ENCODE results near the gene WTAP. TPM values are rescaled to one million over a fixed set of nuclear protein-coding genes. Genes with fewer than 3 reads are reported as not detected.
A peak's percentile ranks its signal among the peaks of the same experiment; 100 is the strongest.

Gene WTAP
- total and polyA plus RNA-seq, 2 of the 4 experiments (the other 2 are of a cell fraction), result 30.2 to 92.3 TPM

DNA sequence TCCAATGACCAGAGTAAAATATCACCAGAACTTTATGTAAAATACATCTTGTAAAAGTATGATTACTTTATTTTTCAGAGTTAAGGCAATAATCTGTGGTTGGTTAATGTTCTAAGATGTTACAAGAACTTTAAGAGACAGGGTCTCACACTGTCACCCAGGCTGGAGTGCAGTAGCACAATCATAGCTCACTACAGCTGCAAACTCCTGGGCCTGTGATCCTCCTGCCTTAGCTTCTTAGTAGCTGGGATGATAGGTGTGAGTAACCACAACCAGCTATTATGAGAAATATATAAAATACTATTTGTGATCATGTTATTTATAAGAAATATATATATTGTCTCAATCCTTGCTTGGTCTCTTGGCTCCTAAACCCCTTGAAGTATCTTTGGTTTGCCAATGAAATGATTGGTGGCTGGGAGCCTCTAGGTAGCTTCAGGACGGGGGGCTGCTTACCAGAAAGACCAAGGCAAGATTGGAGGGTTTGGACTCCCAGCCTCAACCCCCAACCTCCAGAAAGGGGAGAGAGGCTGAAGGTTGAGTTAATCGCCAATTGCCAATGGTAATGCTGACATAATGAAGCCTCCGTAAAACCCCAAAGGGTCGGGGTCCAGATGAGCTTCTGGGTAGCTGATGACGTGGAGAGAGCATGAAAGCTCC is 49.7 kb upstream of the WTAP start:
- BruUV-seq (replicated peaks), result no TSS peak
- dilution Hi-C loops (cut with HindIII; ENCODE audit: low sequenced_read_pairs, unreplicated experiment) (no loop called here), in situ Hi-C loops (cut with MboI; ENCODE audit: low sequenced_read_pairs) (loop anchor here (25.0 kb wide), 1 partner anchor 285 kb away; the partner anchor contains the start of gene IGF2R), intact Hi-C loops (cut with micrococcal nuclease) (no loop called here)
- DNase-seq, result no peak
- peaks cover 8% of the 10 kb centered on the region for H3K9me1 ChIP-seq (ENCODE audit: insufficient read depth, low read length)
- no peak overlapping the region for H2AFZ ChIP-seq (replicated peaks; ENCODE audit: low read length, poor library complexity)
- H3K4me2 ChIP-seq (ENCODE audit: low read depth, low read length), result no peak overlapping the region
- no peaks in the 10 kb centered on the region for H4K20me1 ChIP-seq (ENCODE audit: insufficient read depth, low read length)
- no peak overlapping the region for H2BK5ac ChIP-seq (ENCODE audit: low read depth, low read length, poor library complexity, severe bottlenecking)
- CTCF ChIA-PET, result no interaction called here
- H3K27me3 ChIP-seq (ENCODE audit: control insufficient read depth, insufficient read depth, low read length), result no peaks in the 10 kb centered on the region
- H4K5ac ChIP-seq (ENCODE audit: low read depth, low read length), result no peak overlapping the region
- H4K8ac ChIP-seq (ENCODE audit: low read depth in 2 of 2, low read length in 2 of 2), result no peak overlapping the region; a peak in 2 of 4 replicates
- no peak overlapping the region; the same call in 1 of the 2 replicates for H3K23ac ChIP-seq (ENCODE audit: low read depth, low read length)
- H3K4me1 ChIP-seq (ENCODE audit: control insufficient read depth, insufficient read depth, low read length), result peaks cover 18% of the 10 kb centered on the region
- peak overlapping the region; percentile 40 for H2BK120ac ChIP-seq (ENCODE audit: low read depth, low read length)
- H4K91ac ChIP-seq (ENCODE audit: insufficient read depth, low read depth, low read length), result 0 out of 2 replicates have a peak overlapping the region, but pooled peaks have one; percentile 15
- no peak overlapping the region for H3K4me3 ChIP-seq (ENCODE audit: insufficient read depth, low read depth, low read length)
- peak overlapping the region; percentile 45; the same call in 1 of the 3 replicates for H2BK15ac ChIP-seq (ENCODE audit: low read depth, low read length)
- H3K56ac ChIP-seq (ENCODE audit: extremely low read depth, insufficient read depth, low read length), result no peak overlapping the region
- POLR2A ChIA-PET (ENCODE audit: unreplicated experiment), result no interaction called here
- H2BK20ac ChIP-seq (ENCODE audit: low read depth, low read length), result no peak overlapping the region
- no peak overlapping the region for H3K14ac ChIP-seq (replicated peaks; ENCODE audit: low read depth, low read length)
- no peak overlapping the region for H3K9ac ChIP-seq (ENCODE audit: low read depth, low read length)
- H2AK5ac ChIP-seq (ENCODE audit: low read depth, low read length), result 0 out of 2 replicates have a peak overlapping the region, but pooled peaks have one; percentile 61
- H3K36me3 ChIP-seq (ENCODE audit: control insufficient read depth, insufficient read depth, low read length), result peaks cover 18% of the 10 kb centered on the region
- H2AK9ac ChIP-seq (replicated peaks; ENCODE audit: low read depth, low read length, poor library complexity), result no peak overlapping the region
- ATAC-seq (ENCODE audit: low read depth), result no peak
- H3K27ac ChIP-seq (ENCODE audit: insufficient read depth, low read length), result no peak overlapping the region
- WGBS, 2 experiments (ENCODE audit: extremely low coverage in 2 of 2, insufficient read length in 1 of 2), result no CpG with 5 or more reads among the region's 5 CpGs
- H3K79me1 ChIP-seq (ENCODE audit: low read depth in 1 of 2, low read length in 2 of 2), result peaks cover 15 to 27% of the 10 kb centered on the region in 2 experiments
- H3K9me3 ChIP-seq (ENCODE audit: control insufficient read depth, insufficient read depth, low read length), result no peaks in the 10 kb centered on the region
- H3K4ac ChIP-seq (ENCODE audit: low read depth, low read length), result peak overlapping the region; percentile 16; the same call in 1 of the 2 replicates
- no peak overlapping the region for H3K18ac ChIP-seq (ENCODE audit: low read depth, low read length)
- TF ChIP-seq MAFK (IDR thresholded peaks at IDR 0.05; ENCODE audit: low read depth, low read length), result no peak
- TF ChIP-seq RFX5 (IDR thresholded peaks at IDR 0.05; ENCODE audit: low read depth, low read length), result no peak
- no peak for TF ChIP-seq RAD21 (IDR thresholded peaks at IDR 0.05; ENCODE audit: low read length)
- TF ChIP-seq, protein P1, sequence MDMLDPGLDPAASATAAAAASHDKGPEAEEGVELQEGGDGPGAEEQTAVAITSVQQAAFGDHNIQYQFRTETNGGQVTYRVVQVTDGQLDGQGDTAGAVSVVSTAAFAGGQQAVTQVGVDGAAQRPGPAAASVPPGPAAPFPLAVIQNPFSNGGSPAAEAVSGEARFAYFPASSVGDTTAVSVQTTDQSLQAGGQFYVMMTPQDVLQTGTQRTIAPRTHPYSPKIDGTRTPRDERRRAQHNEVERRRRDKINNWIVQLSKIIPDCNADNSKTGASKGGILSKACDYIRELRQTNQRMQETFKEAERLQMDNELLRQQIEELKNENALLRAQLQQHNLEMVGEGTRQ (IDR thresholded peaks at IDR 0.05; ENCODE audit: low read depth, low read length), result no peak
- TF ChIP-seq NFE2L2 (IDR thresholded peaks at IDR 0.05; ENCODE audit: low read depth, low read length), result no peak
- TF ChIP-seq SMC3 (IDR thresholded peaks at IDR 0.05; ENCODE audit: low read depth, low read length), result no peak
- TF ChIP-seq, protein P2, sequence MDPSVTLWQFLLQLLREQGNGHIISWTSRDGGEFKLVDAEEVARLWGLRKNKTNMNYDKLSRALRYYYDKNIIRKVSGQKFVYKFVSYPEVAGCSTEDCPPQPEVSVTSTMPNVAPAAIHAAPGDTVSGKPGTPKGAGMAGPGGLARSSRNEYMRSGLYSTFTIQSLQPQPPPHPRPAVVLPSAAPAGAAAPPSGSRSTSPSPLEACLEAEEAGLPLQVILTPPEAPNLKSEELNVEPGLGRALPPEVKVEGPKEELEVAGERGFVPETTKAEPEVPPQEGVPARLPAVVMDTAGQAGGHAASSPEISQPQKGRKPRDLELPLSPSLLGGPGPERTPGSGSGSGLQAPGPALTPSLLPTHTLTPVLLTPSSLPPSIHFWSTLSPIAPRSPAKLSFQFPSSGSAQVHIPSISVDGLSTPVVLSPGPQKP (IDR thresholded peaks at IDR 0.05; ENCODE audit: borderline replicate concordance, low read depth, low read length), result no peak
- TF ChIP-seq CHD1 (IDR thresholded peaks at IDR 0.05; ENCODE audit: low read depth, low read length), result no peak
- no peak for TF ChIP-seq RCOR1 (IDR thresholded peaks at IDR 0.05; ENCODE audit: insufficient replicate concordance, low read length)
- TF ChIP-seq POLR2A (IDR thresholded peaks at IDR 0.05; ENCODE audit: low read depth, low read length), result no peak
- TF ChIP-seq, protein P3, sequence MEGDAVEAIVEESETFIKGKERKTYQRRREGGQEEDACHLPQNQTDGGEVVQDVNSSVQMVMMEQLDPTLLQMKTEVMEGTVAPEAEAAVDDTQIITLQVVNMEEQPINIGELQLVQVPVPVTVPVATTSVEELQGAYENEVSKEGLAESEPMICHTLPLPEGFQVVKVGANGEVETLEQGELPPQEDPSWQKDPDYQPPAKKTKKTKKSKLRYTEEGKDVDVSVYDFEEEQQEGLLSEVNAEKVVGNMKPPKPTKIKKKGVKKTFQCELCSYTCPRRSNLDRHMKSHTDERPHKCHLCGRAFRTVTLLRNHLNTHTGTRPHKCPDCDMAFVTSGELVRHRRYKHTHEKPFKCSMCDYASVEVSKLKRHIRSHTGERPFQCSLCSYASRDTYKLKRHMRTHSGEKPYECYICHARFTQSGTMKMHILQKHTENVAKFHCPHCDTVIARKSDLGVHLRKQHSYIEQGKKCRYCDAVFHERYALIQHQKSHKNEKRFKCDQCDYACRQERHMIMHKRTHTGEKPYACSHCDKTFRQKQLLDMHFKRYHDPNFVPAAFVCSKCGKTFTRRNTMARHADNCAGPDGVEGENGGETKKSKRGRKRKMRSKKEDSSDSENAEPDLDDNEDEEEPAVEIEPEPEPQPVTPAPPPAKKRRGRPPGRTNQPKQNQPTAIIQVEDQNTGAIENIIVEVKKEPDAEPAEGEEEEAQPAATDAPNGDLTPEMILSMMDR (conservative IDR thresholded peaks at IDR 0.05; ENCODE audit: low read depth, low read length), result no peak
- no peak for TF ChIP-seq MXI1 (IDR thresholded peaks at IDR 0.05; ENCODE audit: borderline replicate concordance, low read depth, low read length)
- no peak for TF ChIP-seq BHLHE40 (IDR thresholded peaks at IDR 0.05; ENCODE audit: low read depth, low read length)
- TF ChIP-seq CEBPB (IDR thresholded peaks at IDR 0.05; ENCODE audit: low read depth, low read length), result no peak
- TF ChIP-seq MAZ (IDR thresholded peaks at IDR 0.05; ENCODE audit: borderline replicate concordance, low read depth, low read length), result no peak
